Hepatocyte (in vitro differentiated cells): ENCODE results near the gene ARVCF.

ENCODE experiments used
- EZH2 ChIP-seq: fragments of 200-600 bp; sonication (generic); IDR thresholded peaks from 2 replicates; pipeline ENCODE4 v1.6.1; 2016; ENCODE audit warnings: antibody characterized with exemption, mild to moderate bottlenecking, borderline replicate concordance
- TF ChIP-seq, protein P1 (sequence below): fragments of 200-600 bp; sonication (generic); IDR thresholded peaks from 2 replicates; pipeline ENCODE4 v1.5.1; 2016; ENCODE audit warnings: antibody characterized with exemption, mild to moderate bottlenecking; ENCODE audit not compliant: poor library complexity

DNA sequence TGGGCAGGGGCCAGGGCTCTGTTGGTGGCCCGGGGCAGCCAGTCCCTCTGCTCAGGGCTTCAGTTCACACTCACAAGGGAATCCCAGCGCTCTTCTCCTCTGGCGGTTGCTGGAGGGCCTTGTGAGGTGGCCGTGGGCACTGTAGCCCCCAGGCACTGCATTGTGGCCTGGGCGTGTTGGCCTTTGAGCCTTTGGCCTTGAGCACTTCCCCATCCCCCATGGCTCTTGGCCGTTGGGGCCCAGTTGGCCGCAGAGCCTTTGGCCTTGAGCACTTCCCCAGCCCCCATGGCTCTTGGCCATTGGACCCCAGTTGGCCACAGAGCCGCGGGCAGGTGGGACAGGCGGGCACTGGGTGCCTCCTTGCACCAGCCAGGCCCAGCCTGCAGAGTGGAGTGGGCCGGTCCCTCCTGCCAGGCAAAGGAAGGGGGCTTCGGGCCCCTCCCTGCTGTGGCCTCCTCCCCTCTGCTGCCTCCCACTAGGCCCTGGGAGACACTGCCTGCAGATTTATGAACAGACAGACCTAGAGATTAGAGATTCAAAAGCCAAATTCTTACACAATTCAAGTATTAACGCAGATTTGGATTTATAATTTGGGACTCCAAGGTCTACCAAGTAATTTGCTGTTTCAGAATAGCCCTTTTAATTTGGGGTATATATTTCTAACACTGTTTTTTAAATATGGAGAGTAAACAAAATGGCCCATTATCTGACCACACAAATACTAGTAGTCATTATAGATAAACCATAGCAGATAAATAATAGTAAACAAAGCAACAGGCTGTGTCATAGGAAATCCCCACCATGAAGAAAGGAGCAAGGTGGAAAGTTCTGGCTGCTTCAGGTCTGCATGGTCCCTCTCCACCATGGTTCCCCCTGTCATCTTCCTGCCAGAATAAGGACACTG lies 56.8 kb downstream of the ARVCF start:
- TF ChIP-seq, protein P1, sequence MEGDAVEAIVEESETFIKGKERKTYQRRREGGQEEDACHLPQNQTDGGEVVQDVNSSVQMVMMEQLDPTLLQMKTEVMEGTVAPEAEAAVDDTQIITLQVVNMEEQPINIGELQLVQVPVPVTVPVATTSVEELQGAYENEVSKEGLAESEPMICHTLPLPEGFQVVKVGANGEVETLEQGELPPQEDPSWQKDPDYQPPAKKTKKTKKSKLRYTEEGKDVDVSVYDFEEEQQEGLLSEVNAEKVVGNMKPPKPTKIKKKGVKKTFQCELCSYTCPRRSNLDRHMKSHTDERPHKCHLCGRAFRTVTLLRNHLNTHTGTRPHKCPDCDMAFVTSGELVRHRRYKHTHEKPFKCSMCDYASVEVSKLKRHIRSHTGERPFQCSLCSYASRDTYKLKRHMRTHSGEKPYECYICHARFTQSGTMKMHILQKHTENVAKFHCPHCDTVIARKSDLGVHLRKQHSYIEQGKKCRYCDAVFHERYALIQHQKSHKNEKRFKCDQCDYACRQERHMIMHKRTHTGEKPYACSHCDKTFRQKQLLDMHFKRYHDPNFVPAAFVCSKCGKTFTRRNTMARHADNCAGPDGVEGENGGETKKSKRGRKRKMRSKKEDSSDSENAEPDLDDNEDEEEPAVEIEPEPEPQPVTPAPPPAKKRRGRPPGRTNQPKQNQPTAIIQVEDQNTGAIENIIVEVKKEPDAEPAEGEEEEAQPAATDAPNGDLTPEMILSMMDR: no peak
- TF ChIP-seq EZH2: no peak
